ENCODE data around the gene VASN.

- TF ChIP-seq EZH2 (IDR thresholded peaks at IDR 0.05; ENCODE audit: borderline replicate concordance, low read length) (no peak), CTCF (IDR thresholded peaks at IDR 0.05; ENCODE audit: low read length) (no peak)
Observed at GRCh38 chr16:4354512-4355409, 16.9 kb upstream of the VASN start.
